SK-N-SH treated with all-trans-retinoic acid at 6 μM for 48 hours (cell line): ENCODE measurements around the gene LRCOL1.

ENCODE experiments used
- ARNTL ChIP-seq: fragments of 450-650 bp; formaldehyde crosslinking; IDR thresholded peaks from 2 replicates; pipeline ENCODE4 v1.5.0; 2020; ENCODE audit warnings: low read depth, mild to moderate bottlenecking, moderate library complexity, borderline replicate concordance
- PPARA ChIP-seq: fragments of 250-450 bp; sonication (Bioruptor Pico); IDR thresholded peaks from 2 replicates; pipeline ENCODE4 v1.5.0; 2020; ENCODE audit warnings: mild to moderate bottlenecking, borderline replicate concordance
- RARB ChIP-seq: fragments of 250-450 bp; sonication (Bioruptor Pico); IDR thresholded peaks from 2 replicates; pipeline ENCODE4 v1.8.0; 2021; ENCODE audit warnings: mild to moderate bottlenecking, moderate library complexity
- TCF4 ChIP-seq: fragments of 250-450 bp; sonication (Bioruptor Pico); IDR thresholded peaks from 2 replicates; pipeline ENCODE4 v1.8.0; 2021; ENCODE audit warnings: mild to moderate bottlenecking, moderate library complexity, borderline replicate concordance
- TOX ChIP-seq: fragments of 250-450 bp; sonication (Bioruptor Pico); IDR thresholded peaks from 2 replicates; pipeline ENCODE4 v1.8.0; 2021; ENCODE audit warnings: mild to moderate bottlenecking, moderate library complexity, borderline replicate concordance
- TF ChIP-seq, protein P1 (sequence below): fragments of 250-450 bp; sonication (Bioruptor Pico); IDR thresholded peaks from 2 replicates; pipeline ENCODE4 v1.8.0; 2021; ENCODE audit warnings: low read depth, mild to moderate bottlenecking, moderate library complexity, borderline replicate concordance

GRCh38 chr12:132611620-132612019 lies 1.2 kb upstream of the LRCOL1 start:
- TF ChIP-seq PPARA (CRISPR knock-in tag) (no peak), TCF4 (CRISPR knock-in tag) (no peak), ARNTL (no peak), RARB (no peak), TOX (no peak)
- TF ChIP-seq, protein P1, sequence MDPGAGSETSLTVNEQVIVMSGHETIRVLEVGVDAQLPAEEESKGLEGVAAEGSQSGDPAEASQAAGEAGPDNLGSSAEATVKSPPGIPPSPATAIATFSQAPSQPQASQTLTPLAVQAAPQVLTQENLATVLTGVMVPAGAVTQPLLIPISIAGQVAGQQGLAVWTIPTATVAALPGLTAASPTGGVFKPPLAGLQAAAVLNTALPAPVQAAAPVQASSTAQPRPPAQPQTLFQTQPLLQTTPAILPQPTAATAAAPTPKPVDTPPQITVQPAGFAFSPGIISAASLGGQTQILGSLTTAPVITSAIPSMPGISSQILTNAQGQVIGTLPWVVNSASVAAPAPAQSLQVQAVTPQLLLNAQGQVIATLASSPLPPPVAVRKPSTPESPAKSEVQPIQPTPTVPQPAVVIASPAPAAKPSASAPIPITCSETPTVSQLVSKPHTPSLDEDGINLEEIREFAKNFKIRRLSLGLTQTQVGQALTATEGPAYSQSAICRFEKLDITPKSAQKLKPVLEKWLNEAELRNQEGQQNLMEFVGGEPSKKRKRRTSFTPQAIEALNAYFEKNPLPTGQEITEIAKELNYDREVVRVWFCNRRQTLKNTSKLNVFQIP: no peak
